NCI-H2196 (cell line): ENCODE data around the gene HGD.
"Not testable (repeated sequence)": the region's sequence is repeated elsewhere in the genome, so short reads cannot be mapped to it uniquely, and the experiment has no call there.

Experiments
- DNase-seq: peaks from one replicate; lab custom pipeline; 2025; ENCODE audit not compliant: unreplicated experiment; lab: John Stamatoyannopoulos, UW

The HGD gene

DNA sequence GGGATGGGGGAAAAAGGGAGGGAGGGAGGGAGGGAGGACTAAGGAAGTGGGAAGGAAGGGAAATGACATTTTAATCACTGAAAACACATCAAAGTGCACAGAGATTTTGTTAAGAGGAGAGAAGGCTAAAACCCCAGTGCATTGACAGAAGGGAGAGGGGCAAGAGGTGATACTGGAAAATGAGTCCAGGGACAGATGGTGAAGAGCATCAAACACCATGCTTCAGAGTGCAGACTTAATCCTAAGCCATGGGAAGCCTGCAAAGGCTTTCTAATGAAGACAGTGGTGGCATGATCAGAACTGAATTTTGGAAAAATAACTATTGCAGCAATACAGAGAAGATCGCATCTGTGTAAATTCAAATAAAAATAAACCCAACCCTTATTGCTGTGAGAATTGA lies 41.8 kb downstream of the HGD start:
- no peak for DNase-seq

DNA sequence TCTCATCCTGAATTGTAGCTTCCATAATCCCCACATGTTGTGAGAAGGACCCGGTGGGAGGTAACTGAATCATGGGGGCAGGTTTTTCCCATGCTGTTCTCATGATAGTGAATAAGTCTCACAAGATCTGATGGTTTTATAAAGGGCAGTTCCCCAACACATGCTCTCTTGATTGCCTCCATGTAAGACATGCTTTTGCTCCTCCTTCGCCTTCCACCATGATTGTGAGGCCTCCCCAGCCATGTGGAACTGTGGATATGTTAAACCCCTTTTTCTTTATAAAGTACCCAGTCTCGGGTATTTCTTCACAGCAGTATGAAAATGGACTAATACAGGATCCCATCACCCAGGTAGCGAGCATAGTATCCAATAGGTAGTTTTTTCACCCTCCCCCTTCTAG lies 43.2 kb downstream of the HGD start:
- not testable (repeated sequence) for DNase-seq

DNA sequence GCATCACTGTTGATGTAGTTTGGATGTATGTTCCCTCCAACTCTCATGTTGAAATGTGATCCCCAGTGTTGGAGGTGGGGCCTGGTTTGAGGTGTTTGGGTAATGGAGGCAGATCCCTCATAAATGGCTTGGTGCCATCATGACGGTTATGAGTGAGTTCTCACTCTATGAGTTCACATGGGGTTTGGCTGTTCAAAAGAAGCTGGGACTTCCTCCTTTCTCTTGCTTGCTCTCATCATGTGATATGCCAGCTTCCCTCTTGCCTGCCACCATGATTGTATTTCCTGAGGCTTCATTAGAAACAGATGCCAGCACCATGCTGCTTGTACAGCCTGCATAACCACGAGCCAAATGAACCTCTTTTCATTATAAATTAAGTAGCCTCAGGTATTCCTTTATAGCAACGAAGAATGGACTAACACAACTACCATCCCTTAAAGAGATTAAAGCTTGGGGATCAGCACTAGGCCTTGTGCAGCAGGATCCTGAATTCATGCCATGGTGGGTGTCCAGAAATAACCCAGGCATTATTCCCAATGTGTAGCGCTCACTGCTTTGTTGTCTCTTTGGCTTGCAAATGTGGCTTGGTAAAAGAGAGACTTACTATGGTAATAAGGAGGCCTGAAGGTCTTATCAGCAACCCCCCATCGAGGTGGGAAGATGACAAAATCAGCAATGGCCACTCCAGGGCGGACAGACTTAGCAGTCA lies 44.0 kb downstream of the HGD start:
- no peak for DNase-seq

DNA sequence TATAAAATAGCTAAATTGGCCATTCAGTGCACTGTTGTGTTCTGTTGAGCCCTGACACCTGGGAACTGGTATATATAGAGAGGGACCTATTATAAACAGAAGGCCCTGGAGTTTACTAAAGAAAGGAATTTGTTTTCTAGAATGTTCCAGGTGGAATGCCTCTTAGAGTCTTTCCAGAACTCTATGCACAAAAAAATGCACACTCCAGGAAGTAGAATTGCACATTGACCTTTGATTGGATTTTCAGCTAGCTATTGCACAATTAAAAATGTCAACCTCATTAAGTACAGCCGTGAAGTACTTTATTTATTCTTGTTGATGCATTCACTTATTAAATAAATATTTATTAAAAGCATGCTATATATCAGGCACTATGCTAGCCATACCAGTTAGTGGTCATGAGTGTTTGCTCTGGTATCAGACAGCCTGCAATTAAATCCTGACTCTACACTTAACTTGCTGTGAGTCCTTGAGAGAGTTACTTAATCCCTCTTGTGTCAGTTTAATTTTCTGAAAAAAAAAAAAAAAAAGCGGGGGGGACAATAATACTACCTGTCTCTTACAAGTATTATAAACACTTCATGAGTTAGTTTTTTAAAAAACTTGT lies 45.1 kb downstream of the HGD start:
- no peak for DNase-seq

DNA sequence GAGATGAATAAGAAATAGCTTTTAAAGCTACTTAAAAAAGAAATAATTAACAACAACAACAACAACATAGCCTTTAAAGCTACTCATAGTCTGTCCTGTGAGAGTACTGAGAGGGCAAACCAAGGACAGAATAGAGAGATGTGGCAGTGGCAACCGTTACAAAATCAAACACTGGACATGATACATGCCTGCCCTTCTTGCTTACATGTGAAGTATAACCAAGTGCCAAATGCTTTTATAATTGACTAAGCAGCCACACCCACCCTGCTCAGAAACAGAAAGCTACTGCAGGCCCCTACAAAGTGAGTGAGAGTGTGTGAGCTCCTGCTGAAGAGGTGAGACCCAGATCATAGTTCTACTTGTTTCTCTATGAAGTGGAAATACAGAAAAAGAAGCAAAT lies 47.5 kb downstream of the HGD start:
- DNase-seq: no peak

DNA sequence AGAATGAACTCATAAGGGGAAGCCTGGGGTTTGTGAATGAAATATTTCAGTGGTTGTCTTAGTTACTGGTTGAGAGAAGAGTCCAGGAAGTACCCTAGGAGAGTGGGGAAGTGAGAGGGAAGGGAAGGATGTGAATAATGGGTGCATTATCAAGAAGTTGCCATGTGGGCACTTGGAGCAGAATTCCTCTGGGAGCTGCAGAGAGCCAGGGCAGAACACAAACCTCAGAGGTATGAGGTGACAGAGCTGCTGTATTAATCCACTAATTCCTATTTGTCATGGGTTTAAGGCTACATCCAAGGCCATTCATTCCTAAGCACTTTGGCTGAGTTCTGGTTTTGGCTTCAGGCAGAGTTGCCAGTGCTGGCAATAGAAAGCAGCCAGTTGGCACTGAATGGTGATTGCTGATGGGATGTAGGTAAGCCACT lies 56.9 kb downstream of the HGD start:
- DNase-seq: no peak

DNA sequence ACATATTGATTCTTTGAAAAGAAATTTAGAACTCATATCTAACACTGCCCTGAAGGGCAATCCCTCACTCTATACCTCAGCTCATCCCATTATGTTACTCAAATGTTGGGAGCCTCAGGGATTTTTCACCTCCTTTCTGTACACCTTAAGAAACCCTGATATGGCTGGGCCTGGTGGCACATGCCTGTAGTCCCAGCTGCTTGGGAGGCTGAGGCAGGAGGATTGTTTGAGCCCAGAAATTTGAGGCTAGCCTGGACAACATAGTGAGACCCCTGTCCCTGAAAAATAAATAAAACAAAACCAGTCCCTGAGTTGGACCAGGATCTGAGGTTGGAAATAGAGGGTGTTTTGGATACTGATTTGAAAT lies 58.3 kb downstream of the HGD start:
- DNase-seq: no peak

DNA sequence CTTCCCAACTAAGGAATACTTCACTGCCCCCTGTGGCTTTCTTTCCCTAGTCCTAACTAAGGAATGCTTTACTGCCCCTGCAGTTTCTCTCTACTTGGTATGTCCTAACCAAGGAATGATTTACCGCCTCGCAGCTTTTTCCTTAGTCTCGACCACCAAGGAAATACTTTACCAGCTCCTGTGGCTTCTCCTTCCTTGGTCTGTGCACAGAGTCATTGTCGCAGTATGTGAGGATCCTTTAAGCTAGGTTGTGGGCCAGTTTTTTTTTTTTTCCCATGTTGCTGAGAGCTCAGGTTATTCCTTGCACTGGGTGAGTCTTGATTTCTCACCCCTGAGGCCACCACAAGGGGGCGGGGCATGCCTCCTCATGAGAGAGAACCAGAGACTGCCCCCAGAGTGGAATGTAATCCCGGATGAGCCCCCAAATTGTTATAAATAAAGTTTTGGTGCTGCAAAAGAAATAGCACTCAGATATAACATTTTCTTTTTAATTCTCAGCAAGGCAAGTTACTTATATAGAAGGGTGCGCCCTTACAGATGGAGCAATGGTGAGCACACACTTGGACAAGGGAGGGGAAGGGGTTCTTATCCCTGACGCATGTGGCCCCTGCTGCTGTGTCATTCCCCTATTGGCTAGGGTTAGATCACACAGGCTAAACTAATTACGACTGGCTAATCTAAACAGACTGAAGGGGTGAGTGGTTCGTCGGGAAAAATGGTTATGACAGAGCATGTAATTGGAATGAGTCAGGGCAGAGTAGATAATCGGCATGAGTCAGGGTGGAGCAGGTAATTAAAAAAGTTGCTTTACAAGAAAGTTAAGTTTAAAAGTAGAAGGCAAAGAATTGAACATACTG lies 58.9 kb downstream of the HGD start:
- no peak for DNase-seq

DNA sequence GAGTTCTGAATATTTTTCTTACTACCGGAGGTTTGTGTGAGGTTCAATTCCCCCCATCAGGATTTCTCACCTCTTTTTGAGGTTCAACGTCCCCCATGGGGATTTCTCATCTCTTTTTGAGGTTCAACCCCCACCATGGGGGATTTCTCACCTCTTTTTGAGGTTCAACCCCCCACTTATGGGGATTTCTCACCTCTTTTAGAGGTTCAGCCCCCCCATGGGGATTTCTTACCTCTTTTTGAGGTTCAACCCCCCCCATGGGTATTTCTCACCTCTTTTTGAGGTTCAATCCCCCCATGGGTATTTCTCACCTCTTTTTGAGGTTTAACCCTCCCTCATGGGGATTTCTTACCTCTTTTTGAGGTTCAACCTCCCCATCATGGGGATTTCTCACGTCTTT lies 59.6 kb downstream of the HGD start:
- no peak for DNase-seq

DNA sequence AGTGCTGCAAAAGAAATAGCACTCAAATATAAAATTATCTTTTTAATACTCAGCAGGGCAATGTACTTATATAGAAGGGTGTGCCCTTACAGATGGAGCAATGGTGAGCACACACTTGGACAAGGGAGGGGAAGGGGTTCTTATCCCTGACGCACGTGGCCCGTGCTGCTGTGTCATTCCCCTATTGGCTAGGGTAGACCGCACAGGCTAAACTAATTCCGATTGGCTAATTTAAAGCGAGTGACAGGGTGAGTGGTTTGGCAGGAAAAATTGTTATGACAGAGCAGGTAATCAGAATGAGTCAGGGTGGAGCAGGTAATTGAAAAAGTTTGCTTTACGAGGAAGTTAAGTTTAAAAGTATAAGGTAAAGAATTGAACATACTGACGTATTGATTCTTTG lies 65.3 kb downstream of the HGD start:
- not testable (repeated sequence) for DNase-seq

DNA sequence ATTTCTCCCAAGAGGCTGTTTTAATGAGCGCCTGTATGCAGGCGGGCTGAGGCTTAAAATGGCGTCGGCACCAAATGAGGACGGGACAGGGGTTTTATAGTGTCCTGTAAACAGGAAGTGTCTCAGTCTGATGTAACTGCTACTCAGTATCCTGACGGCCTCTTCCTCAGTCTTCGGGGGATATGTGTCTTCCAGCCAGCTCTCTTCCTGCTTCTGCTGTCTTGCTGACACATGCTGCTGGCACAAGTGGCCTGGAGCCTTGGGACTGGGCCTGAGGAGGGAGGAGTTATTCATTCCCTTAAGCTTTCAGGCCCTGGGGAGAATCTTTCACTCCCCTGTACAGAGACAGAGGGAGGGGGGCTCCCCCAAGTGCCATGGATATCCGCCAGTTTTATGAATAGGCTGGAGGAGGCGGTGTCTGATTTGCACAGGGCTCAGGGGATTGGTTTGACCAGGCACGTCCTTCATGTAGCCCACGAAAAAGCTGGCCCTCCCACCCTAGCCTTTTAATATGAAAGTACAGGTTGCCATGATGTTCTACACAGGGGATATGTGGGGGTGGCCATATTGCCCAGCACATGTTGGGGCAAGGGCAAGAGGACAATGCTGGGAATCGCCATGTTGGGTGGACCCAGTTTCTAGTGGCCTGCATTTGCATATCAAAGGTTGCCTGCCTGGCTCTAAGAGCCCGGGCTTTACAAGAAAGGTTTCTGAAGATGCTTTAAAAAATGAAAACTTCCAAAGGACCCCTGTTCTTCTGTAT lies 66.0 kb downstream of the HGD start:
- no peak for DNase-seq

DNA sequence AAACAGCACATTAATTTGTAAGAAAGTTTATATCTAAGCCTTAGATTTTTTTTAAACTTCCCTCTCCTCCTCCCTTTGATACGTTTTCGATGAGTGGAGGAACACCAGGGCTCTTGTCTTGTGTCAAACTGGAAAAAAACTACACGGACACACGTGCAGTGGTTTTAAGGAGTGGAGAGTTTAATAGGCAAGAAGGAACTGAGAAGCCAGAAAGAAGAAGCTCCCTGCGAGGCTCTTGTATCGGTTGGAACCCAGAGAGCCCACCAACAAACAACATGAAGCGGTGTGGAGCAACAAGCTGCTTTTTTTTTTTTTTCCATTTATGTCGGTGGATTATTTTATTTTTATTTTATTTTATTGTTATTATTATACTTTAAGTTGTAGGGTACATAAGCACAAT lies 67.3 kb downstream of the HGD start:
- no peak for DNase-seq

DNA sequence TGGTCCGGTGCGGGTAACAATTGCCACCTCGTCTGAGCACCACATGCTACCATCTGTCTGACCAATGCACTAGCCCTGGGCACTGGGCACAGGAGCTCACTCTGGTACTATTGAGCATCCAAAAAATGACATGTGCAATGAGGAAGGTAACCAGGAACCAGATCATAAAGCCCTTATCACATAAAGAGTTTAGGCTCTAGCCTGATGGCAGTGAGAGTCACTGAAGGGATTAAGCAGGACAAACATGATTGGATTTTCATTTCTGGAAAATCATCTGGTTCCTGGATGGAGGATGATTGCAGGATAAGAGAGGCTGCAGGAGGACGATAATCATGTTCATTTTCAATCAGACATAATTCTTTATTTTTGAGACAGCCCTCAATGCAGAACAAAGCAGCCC lies 73.5 kb downstream of the HGD start:
- DNase-seq: no peak

DNA sequence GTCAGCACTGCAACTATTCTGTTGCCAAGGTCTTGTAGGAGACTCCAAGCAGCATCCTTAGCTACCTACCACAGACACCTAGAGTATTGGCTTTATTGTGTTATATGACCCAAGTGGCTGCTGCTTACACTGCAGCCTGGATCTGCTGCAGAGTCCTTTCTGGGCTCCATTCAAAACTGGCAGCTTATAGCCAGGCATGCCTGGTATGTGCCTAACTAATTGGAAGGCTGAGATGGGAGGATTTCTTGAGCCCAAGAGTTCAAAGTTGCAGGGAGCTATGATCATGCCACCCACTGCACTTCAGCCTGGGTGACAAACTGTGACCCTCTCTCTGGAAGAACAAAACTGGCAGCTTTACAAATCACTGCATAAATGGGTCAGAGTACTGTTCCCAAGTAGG lies 77.3 kb downstream of the HGD start:
- DNase-seq: no peak

DNA sequence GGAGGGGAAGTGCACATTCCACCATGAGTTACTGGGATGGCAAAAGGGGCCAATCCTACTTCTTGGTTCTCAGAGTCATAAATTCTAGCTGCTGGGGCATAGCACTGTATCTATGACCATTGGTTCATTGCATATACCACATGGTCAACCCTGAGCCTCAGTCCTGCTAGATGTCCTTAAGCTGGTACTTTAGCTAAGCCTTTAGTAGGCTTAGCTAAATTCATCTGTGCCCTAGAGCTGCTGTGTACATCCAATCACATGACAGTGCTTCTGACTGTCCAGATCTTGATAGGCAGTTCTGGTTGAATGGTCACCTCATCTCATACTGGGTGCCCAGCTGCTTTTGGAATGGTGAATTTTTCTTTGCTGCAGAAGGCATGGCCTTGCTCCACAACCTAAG lies 77.7 kb downstream of the HGD start:
- DNase-seq: no peak

DNA sequence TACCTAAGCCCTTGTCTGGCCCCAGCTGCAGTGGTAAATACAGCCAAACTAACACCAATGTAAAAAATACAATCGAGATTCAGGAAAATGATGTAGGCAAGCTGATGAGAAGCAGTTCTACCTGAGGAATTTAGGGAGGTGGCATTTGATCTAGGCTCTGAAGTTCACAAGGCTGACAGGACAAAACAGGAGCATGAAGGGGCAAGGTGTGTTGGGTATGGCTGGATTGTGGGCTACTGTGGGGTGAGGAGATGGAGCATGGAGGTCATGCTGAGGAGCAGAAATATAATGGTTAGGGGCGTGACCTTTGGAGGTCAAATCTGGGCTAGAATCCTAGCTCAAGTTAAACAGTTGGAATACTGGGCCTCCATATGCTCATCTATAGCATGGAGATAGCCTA lies 79.4 kb downstream of the HGD start:
- no peak for DNase-seq

DNA sequence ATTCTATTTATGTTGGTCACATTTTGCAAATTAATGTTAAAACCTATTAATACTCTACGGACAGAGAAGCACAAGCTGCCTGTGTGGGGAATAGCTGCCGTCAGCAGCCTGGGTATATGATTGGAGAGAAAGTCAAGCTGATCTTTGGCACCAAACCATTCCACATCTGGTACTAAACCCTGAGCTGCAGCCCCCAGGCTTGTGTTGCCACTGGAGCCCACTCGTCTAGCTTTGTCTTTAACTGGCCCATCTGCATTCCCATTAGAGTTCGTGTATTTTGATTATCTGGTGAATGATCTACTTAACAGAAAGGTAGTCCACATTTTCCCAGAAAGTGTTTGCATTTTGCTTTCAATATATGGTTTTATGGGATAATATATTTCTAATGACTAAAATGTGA lies 80.5 kb downstream of the HGD start:
- DNase-seq: no peak

DNA sequence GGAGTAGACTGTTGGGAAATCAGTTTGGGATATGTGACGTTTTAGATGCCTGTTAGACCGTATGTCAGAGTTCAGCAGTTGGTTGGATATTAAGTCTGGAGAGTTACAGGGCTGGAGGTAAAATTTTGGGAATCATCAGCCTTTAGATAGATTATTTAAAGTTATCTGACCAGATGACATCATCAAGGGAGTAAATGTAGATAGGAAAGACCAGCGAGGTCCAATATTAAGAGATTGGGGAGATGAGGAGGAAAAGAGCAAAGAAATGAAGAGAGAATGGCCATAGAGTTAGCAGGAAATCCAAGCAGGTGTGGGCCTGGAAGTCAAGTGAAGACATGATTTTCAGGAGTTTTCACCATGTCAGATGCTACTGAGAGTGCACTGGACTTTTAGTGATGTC lies 82.8 kb downstream of the HGD start:
- no peak for DNase-seq

DNA sequence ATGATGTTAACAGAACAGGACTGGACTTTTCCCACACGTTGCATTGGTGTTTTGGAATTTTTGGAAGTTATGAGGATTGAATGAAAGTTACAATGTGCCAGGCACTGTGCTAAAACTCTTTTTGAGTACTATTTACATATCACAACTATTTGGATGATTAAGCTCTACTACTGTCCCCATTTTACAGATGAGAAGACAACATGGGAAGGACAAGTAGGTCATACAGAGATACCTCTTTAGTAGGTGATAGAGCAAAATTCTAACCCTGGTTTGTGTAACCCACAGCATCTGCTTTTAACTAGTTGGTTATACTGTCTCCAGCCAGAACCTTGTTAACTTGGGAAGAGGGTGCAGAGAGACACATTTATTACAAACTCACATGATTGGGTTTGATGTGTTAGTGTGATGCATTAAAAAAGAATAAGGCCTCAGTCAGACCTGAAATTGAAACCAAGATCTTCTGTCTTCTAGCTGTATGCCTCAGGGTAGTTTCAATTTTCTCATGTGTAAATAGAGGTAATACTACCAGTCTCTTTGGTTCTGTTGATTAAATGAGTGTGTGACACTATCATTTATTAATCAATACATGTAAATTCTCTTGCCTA lies 84.5 kb downstream of the HGD start:
- DNase-seq: no peak

DNA sequence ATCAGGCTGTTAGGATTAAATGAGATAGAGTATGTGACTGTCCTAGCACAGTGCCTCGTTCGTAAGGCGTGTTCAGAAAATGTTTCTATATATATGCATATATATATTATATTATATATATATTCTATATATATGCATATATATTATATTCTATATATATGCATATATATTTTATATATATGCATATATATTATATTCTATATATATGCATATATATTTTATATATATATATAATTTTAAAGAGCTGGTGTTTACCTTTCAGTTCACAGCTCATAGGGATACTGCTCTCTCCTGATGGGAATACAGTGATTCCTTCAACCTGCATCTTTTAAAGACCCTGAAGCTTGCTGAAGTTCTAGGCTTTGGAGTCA lies 85.2 kb downstream of the HGD start:
- no peak for DNase-seq
